WERI-Rb-1 (cell line): ENCODE measurements around the gene STRIP1.

Experiments used
- DNase-seq: peaks from one replicate; pipeline ENCODE4 v3.0.0-alpha.2; 2020
- H3K27ac ChIP-seq: fragments of 250-450 bp; sonication (Bioruptor Pico); 2 replicates; pipeline ENCODE4 v1.5.1; 2020; ENCODE audit warnings: mild to moderate bottlenecking, moderate library complexity
- H3K27me3 ChIP-seq: fragments of 250-450 bp; sonication (Bioruptor Pico); 2 replicates; pipeline ENCODE4 v1.5.1; 2021; ENCODE audit warnings: mild to moderate bottlenecking, low read depth, moderate library complexity; ENCODE audit not compliant: insufficient read depth, severe bottlenecking
- H3K36me3 ChIP-seq: fragments of 250-450 bp; sonication (Bioruptor Pico); 2 replicates; pipeline ENCODE4 v1.5.1; 2020; ENCODE audit warnings: mild to moderate bottlenecking, moderate library complexity
- H3K4me3 ChIP-seq: 2 replicates; pipeline ENCODE4 v1.5.1; 2011; ENCODE audit warnings: low read depth, mild to moderate bottlenecking, control low read depth, low read length
- H3K9me3 ChIP-seq: fragments of 250-450 bp; sonication (Bioruptor Pico); 2 replicates; pipeline ENCODE4 v1.5.1; 2021; ENCODE audit warnings: mild to moderate bottlenecking, moderate library complexity; ENCODE audit not compliant: severe bottlenecking
- TF ChIP-seq, protein P1 (sequence below): IDR thresholded peaks from 2 replicates; pipeline ENCODE4 v1.5.1; 2011; ENCODE audit warnings: low read depth, mild to moderate bottlenecking, control low read depth, inconsistent platforms, low read length

The STRIP1 gene

DNA sequence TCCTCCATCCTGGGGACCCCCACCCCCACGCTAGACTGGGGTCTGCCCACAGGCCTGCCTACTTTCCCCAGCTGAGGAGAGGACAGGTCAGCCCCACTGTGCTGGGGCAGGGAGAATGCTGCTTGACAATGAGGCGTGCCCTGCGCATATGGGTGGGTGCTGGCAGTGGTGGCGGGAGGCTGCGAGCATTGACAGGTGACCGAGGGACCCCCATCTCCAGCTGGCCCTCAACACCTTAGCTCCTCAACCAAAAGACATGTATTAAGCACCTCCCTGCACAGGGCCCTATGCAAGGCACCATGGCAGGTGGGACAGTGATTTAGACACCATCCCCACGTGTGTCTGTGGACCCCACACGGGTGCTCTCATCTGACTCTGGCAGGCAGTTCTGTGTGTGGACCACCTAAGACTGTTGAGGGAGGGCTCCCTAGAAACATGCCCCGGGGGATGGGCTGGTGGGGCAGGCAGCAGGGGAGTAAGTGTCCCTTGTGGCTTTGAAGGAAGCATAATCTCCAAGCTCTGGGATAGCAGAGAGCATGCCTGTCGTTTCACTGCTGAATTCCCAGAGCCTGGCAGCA is 54.4 kb downstream of the STRIP1 start:
- peaks cover 21% of the 10 kb centered on the region for H3K27me3 ChIP-seq
- H3K36me3 ChIP-seq, result no peaks in the 10 kb centered on the region
- TF ChIP-seq, protein P1, sequence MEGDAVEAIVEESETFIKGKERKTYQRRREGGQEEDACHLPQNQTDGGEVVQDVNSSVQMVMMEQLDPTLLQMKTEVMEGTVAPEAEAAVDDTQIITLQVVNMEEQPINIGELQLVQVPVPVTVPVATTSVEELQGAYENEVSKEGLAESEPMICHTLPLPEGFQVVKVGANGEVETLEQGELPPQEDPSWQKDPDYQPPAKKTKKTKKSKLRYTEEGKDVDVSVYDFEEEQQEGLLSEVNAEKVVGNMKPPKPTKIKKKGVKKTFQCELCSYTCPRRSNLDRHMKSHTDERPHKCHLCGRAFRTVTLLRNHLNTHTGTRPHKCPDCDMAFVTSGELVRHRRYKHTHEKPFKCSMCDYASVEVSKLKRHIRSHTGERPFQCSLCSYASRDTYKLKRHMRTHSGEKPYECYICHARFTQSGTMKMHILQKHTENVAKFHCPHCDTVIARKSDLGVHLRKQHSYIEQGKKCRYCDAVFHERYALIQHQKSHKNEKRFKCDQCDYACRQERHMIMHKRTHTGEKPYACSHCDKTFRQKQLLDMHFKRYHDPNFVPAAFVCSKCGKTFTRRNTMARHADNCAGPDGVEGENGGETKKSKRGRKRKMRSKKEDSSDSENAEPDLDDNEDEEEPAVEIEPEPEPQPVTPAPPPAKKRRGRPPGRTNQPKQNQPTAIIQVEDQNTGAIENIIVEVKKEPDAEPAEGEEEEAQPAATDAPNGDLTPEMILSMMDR, result no peak
- DNase-seq, result no peak
- H3K9me3 ChIP-seq, result no peaks in the 10 kb centered on the region
- H3K4me3 ChIP-seq, result no peak overlapping the region
- no peak overlapping the region for H3K27ac ChIP-seq

DNA sequence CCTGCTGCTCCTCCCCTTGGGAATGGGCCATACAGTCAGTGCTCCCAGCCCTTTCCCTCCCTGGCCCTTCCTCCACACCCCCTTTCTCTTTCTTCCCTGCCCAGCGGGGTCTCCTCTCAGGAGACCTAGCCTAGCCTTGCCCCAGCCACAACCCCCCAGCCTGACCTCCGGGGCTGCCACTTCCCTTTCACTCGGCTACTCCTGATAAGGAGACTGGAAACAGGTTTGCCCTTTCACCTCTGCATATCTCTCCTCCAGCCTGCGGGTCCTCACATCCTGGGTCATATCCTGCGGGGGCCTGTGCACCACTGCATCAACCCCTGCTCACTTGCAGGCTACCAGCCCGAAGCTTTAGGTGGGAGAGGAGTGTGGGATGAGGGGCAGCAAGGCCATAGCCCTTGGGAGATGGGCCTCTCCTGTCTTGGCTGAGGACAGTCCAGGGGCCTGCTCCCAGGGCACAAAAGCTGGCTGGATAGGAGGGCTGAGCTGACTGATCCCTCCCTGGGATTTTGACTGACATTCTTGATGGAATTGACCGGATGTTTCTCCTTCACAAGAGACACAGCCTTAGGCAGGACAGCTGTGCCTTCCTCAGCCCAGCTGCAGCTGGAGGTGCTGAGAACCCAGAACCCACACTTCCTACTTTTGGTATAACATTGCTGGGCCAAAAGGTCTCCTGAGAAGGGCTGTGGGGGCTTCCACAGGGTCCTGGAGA is 55.3 kb downstream of the STRIP1 start:
- TF ChIP-seq, protein P1, result no peak
- Histone ChIP-seq H3K36me3 (no peaks in the 10 kb centered on the region), H3K27ac (no peak overlapping the region), H3K9me3 (no peaks in the 10 kb centered on the region), H3K27me3 (peaks cover 12% of the 10 kb centered on the region), H3K4me3 (no peak overlapping the region)
- no peak for DNase-seq

DNA sequence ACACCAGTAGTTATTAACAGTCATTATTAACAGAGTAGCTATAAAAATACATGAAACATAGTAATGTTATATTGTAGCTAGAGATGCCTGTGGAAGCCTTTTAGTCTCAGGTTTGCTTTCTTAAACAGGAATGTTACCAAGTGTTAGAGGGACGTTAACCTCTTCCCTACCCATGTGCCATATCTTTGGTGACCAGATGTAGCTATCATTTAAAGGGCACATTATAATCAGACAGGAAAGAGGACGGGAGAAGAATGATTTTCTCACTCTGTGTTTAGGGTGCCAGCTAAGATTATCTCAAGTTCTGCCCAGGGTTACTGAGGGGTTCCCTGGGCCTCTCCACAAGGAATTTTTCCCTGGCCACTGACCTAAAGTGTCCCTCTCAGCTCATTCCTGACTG is 57.0 kb downstream of the STRIP1 start:
- Histone ChIP-seq H3K9me3 (no peaks in the 10 kb centered on the region), H3K4me3 (no peak overlapping the region), H3K36me3 (no peaks in the 10 kb centered on the region), H3K27ac (no peak overlapping the region), H3K27me3 (peaks cover 2% of the 10 kb centered on the region)
- TF ChIP-seq, protein P1, result no peak
- no peak for DNase-seq

DNA sequence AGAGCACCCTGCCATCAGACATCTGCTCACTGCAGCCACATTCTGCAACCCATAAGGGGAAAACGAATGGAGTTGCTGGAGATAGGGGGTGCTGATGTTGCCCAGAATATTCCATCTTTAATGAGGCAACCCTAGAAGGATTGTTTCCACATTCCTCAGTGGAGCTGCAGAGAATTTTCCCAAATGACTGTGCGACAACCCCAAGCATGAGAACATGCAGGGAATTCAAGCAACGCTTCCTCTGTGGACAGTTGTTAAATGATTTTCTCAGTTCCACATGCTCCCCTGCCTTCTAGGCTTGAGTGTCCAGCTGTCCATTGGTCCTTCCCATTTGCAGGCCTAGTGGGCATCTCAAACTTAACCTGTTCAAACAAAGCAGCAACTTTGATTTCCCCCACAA is 57.4 kb downstream of the STRIP1 start:
- no peak overlapping the region for H3K4me3 ChIP-seq
- no peaks in the 10 kb centered on the region for H3K36me3 ChIP-seq
- H3K27me3 ChIP-seq, result no peaks in the 10 kb centered on the region
- DNase-seq, result no peak
- H3K27ac ChIP-seq, result no peak overlapping the region
- TF ChIP-seq, protein P1, result no peak
- no peaks in the 10 kb centered on the region for H3K9me3 ChIP-seq

DNA sequence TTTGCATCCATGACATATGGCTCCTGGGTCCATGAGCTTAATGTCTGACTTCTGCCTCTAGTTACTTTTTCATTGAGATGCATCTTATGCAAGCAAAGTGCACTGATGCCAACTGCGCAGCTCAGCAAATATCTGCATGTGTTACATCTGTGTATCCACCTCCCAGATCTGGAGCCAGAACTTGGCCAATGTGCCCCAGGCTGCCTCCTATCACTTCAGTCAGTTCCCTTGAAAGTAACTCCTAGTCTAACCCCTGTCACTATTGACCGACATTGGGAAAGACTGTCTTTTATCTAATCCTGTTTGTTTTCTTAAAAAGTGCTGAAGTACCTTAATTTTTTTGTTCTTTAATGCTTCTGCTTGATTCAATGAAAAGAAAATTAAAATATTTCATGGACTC is 58.6 kb downstream of the STRIP1 start:
- TF ChIP-seq, protein P1, result no peak
- no peaks in the 10 kb centered on the region for H3K27me3 ChIP-seq
- H3K4me3 ChIP-seq, result no peak overlapping the region
- H3K36me3 ChIP-seq, result no peaks in the 10 kb centered on the region
- DNase-seq, result no peak
- no peaks in the 10 kb centered on the region for H3K9me3 ChIP-seq
- H3K27ac ChIP-seq, result no peak overlapping the region
